GM12892 (cell line): ENCODE measurements around the gene KCNMB4.

Source experiments
- DNase-seq: peaks from one replicate; pipeline ENCODE4 v3.0.0; 2011; ENCODE audit not compliant: insufficient read length
- FAIRE-seq: peaks from 2 replicates; lab custom pipeline; 2011; peaks lifted over from hg19 to GRCh38; lab: Jason Lieb, UNC
- POLR2A ChIP-seq: IDR thresholded peaks from 2 replicates; pipeline ENCODE4 v1.6.1; 2011; ENCODE audit warnings: low read depth, low read length, control low read depth
- POLR2AphosphoS5 ChIP-seq: IDR thresholded peaks from 2 replicates; pipeline ENCODE4 v1.6.1; 2011; ENCODE audit warnings: low read depth, low read length, control low read depth
- TAF1 ChIP-seq: IDR thresholded peaks from 2 replicates; pipeline ENCODE4 v1.6.1; 2011; ENCODE audit warnings: low read depth, mild to moderate bottlenecking, control low read depth, low read length, borderline replicate concordance

The KCNMB4 gene

DNA sequence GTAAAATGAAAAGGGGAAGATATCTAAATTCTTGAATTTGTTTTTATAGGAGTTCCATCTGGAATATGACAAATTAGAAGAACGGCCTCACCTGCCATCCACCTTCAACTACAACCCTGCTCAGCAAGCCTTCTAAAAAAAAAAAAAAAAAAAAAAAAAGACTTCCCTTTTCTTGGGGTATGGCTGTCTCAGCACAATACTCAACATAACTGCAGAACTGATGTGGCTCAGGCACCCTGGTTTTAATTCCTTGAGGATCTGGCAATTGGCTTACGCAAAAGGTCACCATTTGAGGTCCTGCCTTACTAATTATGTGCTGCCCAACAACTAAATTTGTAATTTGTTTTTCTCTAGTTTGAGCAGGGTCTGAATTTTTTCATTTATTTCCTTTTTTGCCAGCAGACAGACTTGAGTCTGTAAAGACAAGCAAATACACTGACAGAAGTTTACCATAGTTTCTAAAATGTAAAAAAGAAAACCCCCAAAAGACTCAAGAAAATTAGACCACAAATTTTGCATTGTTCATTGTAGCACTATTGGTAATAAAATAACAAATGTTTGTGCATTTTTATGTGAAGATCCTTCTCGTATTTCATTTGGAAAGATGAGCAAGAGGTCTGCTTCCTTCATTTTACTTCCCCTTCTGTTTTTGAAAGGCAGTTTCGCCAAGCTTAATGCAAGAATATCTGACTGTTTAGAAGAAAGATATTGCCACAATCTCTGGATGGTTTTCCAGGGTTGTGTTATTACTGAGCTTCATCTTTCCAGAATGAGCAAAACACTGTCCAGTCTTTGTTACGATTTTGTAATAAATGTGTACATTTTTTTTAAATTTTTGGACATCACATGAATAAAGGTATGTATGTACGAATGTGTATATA lies 12.1 kb upstream of the KCNMB4 start:
- DNase-seq (no peak), FAIRE-seq (no peak)
- no peak for TF ChIP-seq TAF1
- TF ChIP-seq POLR2AphosphoS5 = no peak
- TF ChIP-seq POLR2A = no peak

DNA sequence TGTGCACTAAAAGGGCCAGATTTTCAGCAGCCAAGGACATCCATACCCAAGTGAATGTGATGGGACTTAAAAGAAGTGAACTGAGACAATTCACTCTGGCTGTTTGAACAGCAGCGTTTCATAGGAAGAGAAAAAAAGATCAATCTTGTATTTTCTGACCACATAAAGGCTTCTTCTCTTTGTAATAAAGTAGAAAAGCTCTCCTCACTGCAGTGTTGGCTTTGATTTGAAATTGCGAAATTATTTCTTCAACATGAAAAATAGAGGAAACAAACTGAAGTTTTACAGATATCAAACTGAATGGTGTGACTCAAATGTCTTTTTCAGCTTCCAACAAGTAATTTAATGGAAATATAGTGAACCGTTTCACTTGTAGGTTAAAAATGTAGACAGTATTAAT lies 11.3 kb upstream of the KCNMB4 start:
- DNase-seq (no peak), FAIRE-seq (peak; percentile 44)
- no peak for TF ChIP-seq POLR2AphosphoS5
- TF ChIP-seq TAF1 = no peak
- TF ChIP-seq POLR2A = no peak

DNA sequence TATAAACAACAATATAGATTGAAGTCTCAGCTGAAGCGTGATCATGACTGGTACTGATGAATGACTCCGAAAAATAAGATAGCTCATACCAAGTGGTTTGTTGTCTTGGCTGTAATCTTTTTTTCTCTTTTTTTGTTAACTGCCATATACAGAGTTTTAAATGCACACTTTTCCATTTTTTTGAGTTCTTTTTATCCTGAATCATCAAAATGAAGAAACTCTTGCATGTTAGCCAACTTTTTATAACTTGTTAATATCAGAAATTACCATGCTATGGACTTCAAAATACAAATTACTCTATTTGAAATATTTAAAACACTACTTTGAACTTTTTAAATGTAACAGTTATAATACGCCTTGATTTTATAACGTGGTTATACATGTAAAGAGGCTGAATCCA lies 10.1 kb upstream of the KCNMB4 start:
- no peak for FAIRE-seq
- TF ChIP-seq POLR2A (no peak), TAF1 (no peak), POLR2AphosphoS5 (no peak)
- no peak for DNase-seq

DNA sequence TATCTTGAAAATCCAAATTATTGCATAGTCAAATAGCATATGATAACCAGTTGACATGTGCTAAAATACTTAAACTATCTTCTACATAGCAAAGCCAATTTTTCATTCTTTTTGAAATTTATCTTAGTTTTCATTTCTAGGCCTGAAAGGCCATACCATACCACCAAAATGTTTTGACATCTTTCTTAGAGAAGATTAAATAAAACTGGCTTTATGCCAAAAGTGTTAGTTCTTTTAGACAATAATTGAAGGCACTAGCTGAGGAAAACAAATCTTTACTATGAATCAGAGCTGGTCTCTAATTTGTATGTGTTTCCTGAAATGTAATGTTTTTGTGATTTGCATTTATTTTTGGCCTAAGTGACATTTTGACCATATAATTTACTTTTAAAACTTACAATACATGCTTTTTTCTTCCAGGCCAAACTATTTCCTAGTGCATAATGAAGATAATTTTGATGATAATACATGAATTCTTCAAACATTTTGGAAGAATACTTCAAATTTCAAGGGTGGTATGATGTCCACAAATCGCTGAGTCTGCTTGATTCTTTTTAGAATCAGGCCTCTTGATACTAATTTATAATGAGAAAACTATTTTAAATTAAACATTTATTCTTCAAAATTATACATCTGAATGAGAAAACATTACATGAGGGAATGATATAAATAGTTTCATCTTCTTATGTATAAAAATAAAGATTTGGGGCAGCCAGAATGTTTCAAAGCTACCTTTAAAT lies 6.5 kb upstream of the KCNMB4 start:
- TF ChIP-seq POLR2AphosphoS5 (no peak), TAF1 (no peak), POLR2A (no peak)
- DNase-seq (no peak), FAIRE-seq (no peak)

DNA sequence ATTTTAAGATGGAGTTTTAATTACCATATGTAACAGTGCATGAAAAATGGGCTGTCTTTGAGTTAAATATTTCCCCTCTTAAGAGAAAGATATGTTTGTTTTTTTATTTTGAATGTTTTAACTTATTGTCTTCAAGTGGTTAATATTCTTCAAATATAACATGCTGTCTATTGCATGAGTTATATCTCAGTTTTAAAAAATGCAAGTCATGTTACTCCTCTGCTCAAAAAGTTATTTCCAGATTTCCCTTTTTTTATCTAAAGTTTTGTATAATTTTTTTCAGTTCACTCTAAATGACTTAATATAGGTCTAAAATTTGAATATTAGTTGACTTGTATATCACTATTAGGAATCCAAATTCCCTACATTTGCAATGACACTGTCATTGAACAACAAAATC lies 5.9 kb upstream of the KCNMB4 start:
- TF ChIP-seq POLR2A (no peak), POLR2AphosphoS5 (no peak), TAF1 (no peak)
- FAIRE-seq (no peak), DNase-seq (no peak)

DNA sequence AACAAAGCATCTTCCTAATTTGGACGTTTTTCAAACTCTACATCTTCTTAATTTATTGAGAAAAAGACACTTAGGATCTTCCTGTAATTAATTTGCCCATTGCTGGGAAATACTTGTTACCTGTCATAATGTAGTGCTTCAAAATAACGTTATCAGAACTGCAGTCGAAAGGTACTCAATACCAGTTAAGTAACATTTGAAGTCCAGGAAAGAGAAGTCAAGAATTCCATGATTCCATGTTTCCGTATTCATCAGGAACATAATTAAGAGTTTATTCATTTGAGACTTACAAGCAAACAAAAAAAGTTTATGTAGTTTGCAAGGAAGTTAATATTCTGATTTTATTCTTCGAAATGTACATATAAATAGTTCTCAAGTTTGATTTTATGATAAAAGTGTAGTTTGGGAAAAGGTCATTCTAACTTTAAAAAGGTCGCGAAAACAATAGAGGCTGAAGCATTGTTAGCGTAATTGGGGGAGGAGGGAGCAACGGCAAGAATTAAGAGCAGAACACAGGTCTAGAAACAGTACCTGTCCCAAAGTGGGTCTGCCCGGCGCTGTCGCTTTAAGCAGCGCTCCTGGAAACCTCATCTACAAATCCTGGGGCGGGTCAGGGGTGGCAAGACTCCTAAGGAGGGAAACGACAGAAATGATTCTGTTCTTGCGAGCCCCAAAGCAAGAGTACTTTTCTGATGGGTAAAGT lies 1.2 kb upstream of the KCNMB4 start:
- TF ChIP-seq POLR2A (no peak), TAF1 (no peak), POLR2AphosphoS5 (no peak)
- DNase-seq = no peak
- no peak for FAIRE-seq

DNA sequence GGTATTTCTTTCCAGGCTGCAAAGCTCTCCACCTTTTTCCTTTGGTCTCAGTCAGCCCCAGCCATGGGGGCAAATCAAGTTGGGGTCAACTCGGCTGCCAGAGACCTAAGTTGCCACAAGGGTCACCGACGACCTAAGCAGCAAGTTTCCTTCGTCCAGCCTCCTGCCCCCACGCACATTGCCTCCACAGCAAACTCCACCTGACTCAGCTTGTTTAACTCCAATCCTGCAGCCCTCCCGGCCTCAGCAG lies 767 bp upstream of the KCNMB4 start:
- TF ChIP-seq TAF1 (no peak), POLR2A (no peak), POLR2AphosphoS5 (no peak)
- no peak for DNase-seq
- no peak for FAIRE-seq

DNA sequence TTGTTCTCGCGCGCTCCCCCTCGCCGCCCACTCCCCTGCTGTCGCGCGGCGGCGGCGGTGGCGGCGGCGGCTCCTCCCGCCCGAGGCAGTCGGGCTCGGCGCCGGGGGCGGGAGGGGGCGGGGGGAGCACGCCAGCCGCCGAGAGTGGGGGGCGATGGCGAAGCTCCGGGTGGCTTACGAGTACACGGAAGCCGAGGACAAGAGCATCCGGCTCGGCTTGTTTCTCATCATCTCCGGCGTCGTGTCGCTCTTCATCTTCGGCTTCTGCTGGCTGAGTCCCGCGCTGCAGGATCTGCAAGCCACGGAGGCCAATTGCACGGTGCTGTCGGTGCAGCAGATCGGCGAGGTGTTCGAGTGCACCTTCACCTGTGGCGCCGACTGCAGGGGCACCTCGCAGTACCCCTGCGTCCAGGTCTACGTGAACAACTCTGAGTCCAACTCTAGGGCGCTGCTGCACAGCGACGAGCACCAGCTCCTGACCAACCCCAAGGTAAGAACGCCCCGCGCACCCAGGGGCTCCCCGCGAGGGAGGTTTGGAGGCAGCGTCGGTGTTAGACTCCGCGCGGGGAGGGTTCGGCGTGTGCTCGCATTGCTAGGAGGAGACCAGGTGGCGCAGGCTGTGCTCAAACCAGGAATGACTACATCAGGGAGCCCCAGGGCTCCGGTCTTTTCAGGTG lies 629 bp downstream of the KCNMB4 start:
- DNase-seq (peak; percentile 21), FAIRE-seq (peak; percentile 14)
- TF ChIP-seq TAF1 (no peak), POLR2AphosphoS5 (no peak), POLR2A (no peak)

DNA sequence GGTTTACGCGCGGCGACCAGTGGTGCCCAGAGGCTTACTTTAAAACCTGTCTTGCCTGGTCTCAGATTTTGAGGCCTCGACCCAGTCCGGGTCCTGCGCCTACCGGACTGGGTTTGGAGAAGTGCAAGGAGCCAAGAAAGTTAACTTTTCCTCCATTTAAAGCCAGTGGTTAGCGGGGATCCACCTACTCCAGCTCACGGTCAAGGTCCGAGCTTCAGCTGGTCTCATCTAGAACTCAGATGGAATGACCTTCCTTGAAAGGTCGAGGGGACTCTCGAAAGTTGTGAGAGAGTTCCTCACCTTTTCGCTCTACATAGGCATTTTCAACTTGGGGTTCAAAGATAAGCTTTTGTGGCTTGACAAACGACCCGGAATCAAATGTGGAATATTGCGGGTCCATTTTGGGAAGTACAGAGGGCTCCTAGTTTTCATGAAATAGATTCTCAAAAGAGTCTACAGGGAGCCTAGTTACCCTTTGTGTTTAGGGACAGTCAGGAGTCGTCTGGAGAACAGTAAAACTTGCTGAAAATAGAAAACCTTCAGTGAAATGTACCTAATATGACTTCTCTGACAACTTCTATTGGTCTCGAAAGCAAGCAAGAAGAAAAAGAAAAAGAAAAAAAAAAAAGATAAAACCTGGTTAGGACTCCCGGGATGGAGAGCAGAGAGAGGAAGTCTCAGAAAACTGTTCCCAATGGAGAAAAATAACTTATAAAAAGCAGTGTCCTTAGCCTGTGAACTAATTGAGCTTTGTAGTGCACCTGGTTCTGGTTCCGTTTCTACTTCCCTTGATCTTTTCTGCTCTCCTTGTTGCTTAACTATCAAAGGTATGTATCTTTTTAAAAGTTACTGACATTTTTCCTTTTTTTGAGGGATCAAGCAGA lies 1.4 kb downstream of the KCNMB4 start:
- peak; percentile 17 for FAIRE-seq
- TF ChIP-seq POLR2AphosphoS5 (no peak), POLR2A (no peak), TAF1 (no peak)
- no peak for DNase-seq

DNA sequence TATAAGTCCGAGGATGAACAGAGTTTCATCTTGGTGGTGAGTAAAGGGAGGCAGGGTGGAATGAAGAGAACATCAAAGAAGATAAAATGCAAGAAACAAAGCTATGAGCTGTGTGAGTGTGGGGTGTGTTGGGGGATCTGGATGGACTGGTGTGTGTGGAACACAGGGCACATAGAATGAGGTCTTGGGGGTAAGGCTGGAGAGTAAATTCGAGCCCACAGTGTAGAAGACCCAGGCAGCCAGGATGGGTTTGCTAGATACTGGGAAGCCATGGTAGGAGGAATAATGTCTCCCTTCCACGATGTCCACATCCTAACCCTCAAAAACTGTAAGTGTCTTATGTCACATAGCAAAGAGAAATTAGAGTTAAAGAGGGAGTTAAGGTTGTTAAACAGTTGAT lies 6.8 kb downstream of the KCNMB4 start:
- no peak for TF ChIP-seq POLR2AphosphoS5
- TF ChIP-seq POLR2A = no peak
- TF ChIP-seq TAF1 = no peak
- no peak for FAIRE-seq
- DNase-seq = no peak

DNA sequence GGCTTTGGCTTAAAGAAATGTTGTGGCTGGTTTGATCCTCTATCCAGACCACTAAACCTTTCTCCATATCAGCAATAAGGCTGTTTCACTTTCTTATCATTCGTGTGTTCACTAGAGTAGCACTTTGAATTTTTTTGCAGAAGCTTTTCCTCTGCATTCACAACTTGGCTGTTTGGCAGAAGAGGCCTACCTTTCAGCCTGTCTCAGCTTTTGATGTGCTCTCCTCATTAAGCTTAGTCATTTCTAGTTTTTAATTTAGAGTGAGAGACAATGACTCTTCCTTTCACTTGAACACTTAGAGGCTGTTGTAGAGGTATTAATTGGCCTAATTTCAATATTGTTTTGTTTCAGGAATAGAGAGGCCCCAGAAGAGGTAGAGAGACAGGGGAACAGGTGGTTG lies 13.8 kb downstream of the KCNMB4 start:
- TF ChIP-seq POLR2AphosphoS5 = no peak
- TF ChIP-seq POLR2A = no peak
- no peak for TF ChIP-seq TAF1
- no peak for DNase-seq
- FAIRE-seq = no peak
